ENCODE data around the gene MRPL1.

The MRPL1 gene

GRCh38 chr4:77990456-77990855, 127.8 kb downstream of the MRPL1 start:
- no peak for DNase-seq

- DNase-seq, result no peak
Observed at GRCh38 chr4:77990904-77991358, 128.3 kb downstream of the MRPL1 start.

GRCh38 chr4:77992581-77992980, 130.0 kb downstream of the MRPL1 start:
- DNase-seq, result no peak

GRCh38 chr4:77994194-77994721, 131.6 kb downstream of the MRPL1 start:
- DNase-seq, result no peak

GRCh38 chr4:77996076-77996475, 133.4 kb downstream of the MRPL1 start:
- DNase-seq, result no peak

- DNase-seq, result no peak
Observed at GRCh38 chr4:78001531-78001930, 138.9 kb downstream of the MRPL1 start.

- no peak for DNase-seq
Observed at GRCh38 chr4:78002260-78002659, 139.6 kb downstream of the MRPL1 start.

All from NCI-H187 (cell line).